HEK293 (cell line): ENCODE results near the gene SCYGR1.

Source experiments
- CTCF ChIA-PET: fragments of 350-600 bp; formaldehyde crosslinking; extraction: SDS; loops from one replicate; lab custom pipeline; 2021; ENCODE audit warnings: antibody characterized with exemption; lab: Yijun Ruan, JAX
- POLR2A ChIA-PET: fragments of 300-600 bp; formaldehyde crosslinking; extraction: SDS; loops from one replicate; lab custom pipeline; 2020; ENCODE audit warnings: antibody characterized with exemption, inconsistent platforms; lab: Yijun Ruan, JAX
- H3K27ac ChIP-seq: fragments of 200-500 bp; sonication (Bioruptor generic); 2 replicates; pipeline ENCODE4 v1.5.1; 2014; ENCODE audit warnings: low read depth, low read length, control low read depth, inconsistent platforms; ENCODE audit errors: extremely low read depth
- H3K36me3 ChIP-seq, 2 experiments: fragments of 200-500 bp in 1 of 2; sonication (Bioruptor generic) in 1 of 2; 1 replicate in 1 of 2; 2 replicates in 1 of 2; pipeline ENCODE4 v1.5.1; 2014 to 2017; ENCODE audit warnings: inconsistent platforms in 2 of 2, low read length in 2 of 2; ENCODE audit not compliant: control insufficient read depth in 2 of 2, insufficient read depth in 1 of 2
- H3K4me1 ChIP-seq: fragments of 200-500 bp; sonication (Bioruptor generic); 2 replicates; pipeline ENCODE4 v1.5.1; 2014; ENCODE audit warnings: mild to moderate bottlenecking, low read length, inconsistent platforms; ENCODE audit not compliant: control insufficient read depth, insufficient read depth
- H3K4me3 ChIP-seq: 2 replicates; pipeline ENCODE4 v1.5.1; 2011; ENCODE audit warnings: low read depth, mild to moderate bottlenecking, control low read depth, low read length, moderate library complexity
- H3K9me3 ChIP-seq: fragments of 200-500 bp; sonication (Bioruptor generic); 2 replicates; pipeline ENCODE4 v1.5.1; 2014; ENCODE audit warnings: low read depth, low read length, inconsistent platforms; ENCODE audit not compliant: control insufficient read depth, insufficient read depth
- IKZF3 ChIP-seq: fragments of 450-650 bp; IDR thresholded peaks from 2 replicates; pipeline ENCODE4 v1.5.0; 2018; ENCODE audit warnings: missing biosample characterization, mild to moderate bottlenecking, missing genetic modification characterization, moderate library complexity
- PBX3 ChIP-seq: sonication (generic); formaldehyde crosslinking; IDR thresholded peaks from 2 replicates; pipeline ENCODE4 v1.8.1; 2022; ENCODE audit warnings: mild to moderate bottlenecking, moderate library complexity, missing genetic modification reagents
- PRDM1 ChIP-seq: fragments of 450-650 bp; formaldehyde crosslinking; IDR thresholded peaks from 2 replicates; pipeline ENCODE4; 2016; ENCODE audit warnings: missing biosample characterization, missing genetic modification characterization
- PRDM10 ChIP-seq: fragments of 450-650 bp; formaldehyde crosslinking; IDR thresholded peaks from 2 replicates; pipeline ENCODE4 v1.5.1; 2016; ENCODE audit warnings: missing biosample characterization, missing genetic modification characterization
- REPIN1 ChIP-seq: fragments of 450-650 bp; formaldehyde crosslinking; IDR thresholded peaks from 2 replicates; pipeline ENCODE4 v1.5.1; 2017; ENCODE audit warnings: missing biosample characterization, missing genetic modification characterization, low read depth
- SCRT2 ChIP-seq: fragments of 450-650 bp; formaldehyde crosslinking; IDR thresholded peaks from 2 replicates; pipeline ENCODE4 v1.5.1; 2016; ENCODE audit warnings: missing biosample characterization, missing genetic modification characterization
- SP2 ChIP-seq: fragments of 450-650 bp; formaldehyde crosslinking; IDR thresholded peaks from 2 replicates; pipeline ENCODE4 v1.5.1; 2016; ENCODE audit warnings: missing biosample characterization, missing genetic modification characterization
- WT1 ChIP-seq: fragments of 450-650 bp; formaldehyde crosslinking; IDR thresholded peaks from 2 replicates; pipeline ENCODE4 v1.5.1; 2016; ENCODE audit warnings: missing biosample characterization, missing genetic modification characterization
- ZBTB11 ChIP-seq: fragments of 450-650 bp; formaldehyde crosslinking; conservative IDR thresholded peaks from 2 replicates; pipeline ENCODE4 v1.5.1; 2016; ENCODE audit warnings: low read depth, missing biosample characterization, missing genetic modification characterization
- ZBTB21 ChIP-seq: fragments of 450-650 bp; formaldehyde crosslinking; IDR thresholded peaks from 2 replicates; pipeline ENCODE4 v1.5.1; 2017; ENCODE audit warnings: missing biosample characterization, missing genetic modification characterization
- ZBTB6 ChIP-seq: fragments of 450-650 bp; formaldehyde crosslinking; IDR thresholded peaks from 2 replicates; pipeline ENCODE4 v1.5.1; 2017; ENCODE audit warnings: missing biosample characterization, missing genetic modification characterization
- ZNF140 ChIP-seq: fragments of 450-650 bp; formaldehyde crosslinking; IDR thresholded peaks from 2 replicates; pipeline ENCODE4 v1.5.1; 2016; ENCODE audit warnings: missing biosample characterization, missing genetic modification characterization
- ZNF157 ChIP-seq: fragments of 450-650 bp; formaldehyde crosslinking; IDR thresholded peaks from 2 replicates; pipeline ENCODE4 v1.5.1; 2016; ENCODE audit warnings: missing biosample characterization, missing genetic modification characterization
- ZNF280C ChIP-seq: fragments of 450-650 bp; formaldehyde crosslinking; IDR thresholded peaks from 2 replicates; pipeline ENCODE4 v1.5.1; 2016; ENCODE audit warnings: missing biosample characterization, missing genetic modification characterization
- ZNF311 ChIP-seq: fragments of 450-650 bp; formaldehyde crosslinking; IDR thresholded peaks from 2 replicates; pipeline ENCODE4 v1.5.1; 2017; ENCODE audit warnings: missing biosample characterization, missing genetic modification characterization, borderline replicate concordance
- ZNF37A ChIP-seq: fragments of 450-650 bp; IDR thresholded peaks from 2 replicates; pipeline ENCODE4 v1.5.1; 2018; ENCODE audit warnings: missing biosample characterization, missing genetic modification characterization
- ZNF580 ChIP-seq: fragments of 450-650 bp; formaldehyde crosslinking; IDR thresholded peaks from 2 replicates; pipeline ENCODE4 v1.5.1; 2016; ENCODE audit warnings: missing biosample characterization, missing genetic modification characterization
- ZNF596 ChIP-seq: fragments of 450-650 bp; IDR thresholded peaks from 2 replicates; pipeline ENCODE4 v1.5.0; 2018; ENCODE audit warnings: missing biosample characterization, mild to moderate bottlenecking, missing genetic modification characterization, moderate library complexity
- ZNF670 ChIP-seq: fragments of 450-650 bp; formaldehyde crosslinking; IDR thresholded peaks from 2 replicates; pipeline ENCODE4 v1.5.1; 2016; ENCODE audit warnings: missing biosample characterization, missing genetic modification characterization, low read depth
- ZNF785 ChIP-seq: fragments of 450-650 bp; formaldehyde crosslinking; IDR thresholded peaks from 2 replicates; pipeline ENCODE4 v1.5.1; 2016; ENCODE audit warnings: missing biosample characterization, missing genetic modification characterization

Gene SCYGR1

DNA sequence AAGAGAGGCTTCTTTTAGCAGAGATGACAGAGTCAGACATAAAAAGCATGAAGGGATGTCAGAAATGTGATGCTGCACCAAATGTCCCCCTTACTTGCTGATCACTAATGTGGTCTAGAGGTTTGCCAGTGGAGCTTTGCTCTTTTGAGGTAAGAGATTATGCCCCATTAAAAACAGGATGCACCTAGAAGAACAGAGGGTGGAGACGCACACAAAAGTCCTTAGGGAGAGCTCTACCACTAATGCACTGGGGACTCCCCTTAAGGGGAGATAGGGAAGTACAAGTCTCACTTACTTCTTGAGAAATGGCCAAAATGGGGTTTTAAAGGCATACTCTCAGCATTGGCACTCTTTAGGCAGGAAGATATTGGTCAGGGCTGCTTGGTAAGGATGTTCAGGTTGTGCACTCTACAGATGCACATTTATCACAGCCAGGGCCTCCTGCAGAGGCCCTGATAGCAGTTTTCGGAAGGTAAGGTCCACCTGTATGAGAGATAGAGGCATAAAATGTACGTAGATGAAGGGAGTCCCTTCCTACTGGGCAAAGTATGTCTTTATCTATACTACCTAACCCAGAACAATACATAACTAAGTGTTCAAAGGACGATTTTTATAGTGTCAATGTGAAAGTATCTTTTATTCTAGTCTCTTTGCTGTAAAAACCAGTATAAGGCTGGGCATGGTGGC is 17.0 kb upstream of the SCYGR1 start:
- Histone ChIP-seq H3K36me3 (no peaks in the 10 kb centered on the region), H3K9me3 (no peaks in the 10 kb centered on the region), H3K4me3 (no peak overlapping the region), H3K4me1 (no peaks in the 10 kb centered on the region), H3K27ac (no peak overlapping the region)
- TF ChIP-seq IKZF3 (tag by site-specific recombination) (no peak), PBX3 (CRISPR knock-in tag) (no peak), REPIN1 (no peak), SCRT2 (tag by site-specific recombination) (no peak), ZNF280C (tag by site-specific recombination) (no peak), ZNF596 (tag by site-specific recombination) (no peak), ZBTB6 (no peak), PRDM1 (tag by site-specific recombination) (no peak)
- POLR2A ChIA-PET = no interaction called here
- CTCF ChIA-PET = interaction anchor here (0.6 to 2.4 kb wide), 9 partner anchors 9 to 1838 kb away, joined by 3 to 39 read pairs (median 5); no protein-coding TSS in a partner anchor

DNA sequence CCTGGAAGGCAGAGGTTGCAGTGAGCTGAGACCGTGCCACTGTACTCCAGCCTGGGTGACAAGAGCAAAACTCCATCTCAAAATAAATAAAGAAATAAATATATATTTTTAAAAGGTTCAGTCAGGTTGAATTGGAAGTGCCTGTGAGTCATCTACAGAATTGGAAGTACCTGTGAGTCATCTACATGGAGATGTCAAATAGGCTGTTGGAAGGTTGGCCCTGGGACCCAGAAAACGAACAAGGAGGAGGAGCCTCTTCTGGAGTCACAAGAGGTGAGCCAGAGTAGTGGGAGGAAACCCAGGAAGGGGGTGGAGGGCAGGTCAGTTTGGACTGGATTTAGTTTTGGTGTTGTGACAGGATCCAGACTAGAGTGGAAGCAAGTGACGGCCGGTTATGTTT is 15.2 kb upstream of the SCYGR1 start:
- H3K27ac ChIP-seq = no peak overlapping the region
- no peak overlapping the region for H3K4me3 ChIP-seq
- no peaks in the 10 kb centered on the region for H3K9me3 ChIP-seq
- H3K4me1 ChIP-seq = no peaks in the 10 kb centered on the region
- ChIA-PET POLR2A (no interaction called here), CTCF (interaction anchor here (1.2 to 1.8 kb wide), 2 partner anchors 256 to 363 kb away, joined by 3 to 6 read pairs; no protein-coding TSS in a partner anchor)
- TF ChIP-seq ZBTB11 (no peak), ZNF670 (tag by site-specific recombination) (no peak), ZNF140 (tag by site-specific recombination) (no peak)
- no peaks in the 10 kb centered on the region for H3K36me3 ChIP-seq

- Histone ChIP-seq H3K4me1 (no peaks in the 10 kb centered on the region), H3K4me3 (no peak overlapping the region), H3K27ac (no peak overlapping the region), H3K36me3 (no peaks in the 10 kb centered on the region), H3K9me3 (no peaks in the 10 kb centered on the region)
- TF ChIP-seq ZNF311 (tag by site-specific recombination) = no peak
- TF ChIP-seq SP2 (tag by site-specific recombination) = no peak
- TF ChIP-seq ZNF785 (tag by site-specific recombination) = no peak
- no peak for TF ChIP-seq WT1 (tag by site-specific recombination)
- no peak for TF ChIP-seq ZNF157 (tag by site-specific recombination)
- TF ChIP-seq PRDM10 (tag by site-specific recombination) = no peak
- no peak for TF ChIP-seq ZBTB21 (tag by site-specific recombination)
- no peak for TF ChIP-seq ZNF37A (tag by site-specific recombination)
- no peak for TF ChIP-seq ZNF580 (tag by site-specific recombination)
- ChIA-PET CTCF (interaction anchor here (1.2 to 1.8 kb wide), 2 partner anchors 257 to 364 kb away, joined by 3 to 6 read pairs; no protein-coding TSS in a partner anchor), POLR2A (no interaction called here)
These were observed 14.6 kb upstream of the SCYGR1 start for GRCh38 chr2:227402321-227402720.
